Heart left ventricle (tissue), 16 donors: ENCODE measurements around the gene RELA. TPM values are rescaled to one million over a fixed set of nuclear protein-coding genes. Genes with fewer than 3 reads are reported as not detected.

ENCODE experiments used
- ATAC-seq, 4 donors: fragments of 200-7000 bp; cut with Tn5 transposase; one replicate each; pipeline ENCODE4 v1.9.1; 2020 to 2022; ENCODE audit warnings: moderate library complexity in 4 of 4, mild to moderate bottlenecking in 3 of 4, moderate number of reproducible peaks in 1 of 4
- DNase-seq, 5 donors: peaks; one replicate each; pipeline ENCODE4 v3.0.0-alpha.2; 2020
- H3K27ac ChIP-seq, 12 donors: fragments of 200-600 bp; sonication (generic) in 4 of 12; one replicate each; pipeline versions ENCODE4 v1.5.0 to v1.8.0; 2016 to 2022; ENCODE audit warnings: mild to moderate bottlenecking in 2 of 12
- H3K27me3 ChIP-seq, 9 donors: fragments of 200-600 bp; sonication (generic) in 2 of 9; one replicate each; pipeline versions ENCODE4 v1.5.1 to v1.8.0; 2016 to 2022; ENCODE audit warnings: mild to moderate bottlenecking in 3 of 9
- H3K36me3 ChIP-seq, 9 donors: fragments of 200-600 bp; sonication (generic) in 2 of 9; one replicate each; pipeline versions ENCODE4 v1.5.0 to v1.8.0; 2018 to 2022; ENCODE audit warnings: mild to moderate bottlenecking in 2 of 9
- H3K4me1 ChIP-seq, 12 donors: fragments of 200-600 bp; sonication (generic) in 4 of 12; one replicate each; pipeline versions ENCODE4 v1.5.0 to v1.8.0; 2016 to 2022; ENCODE audit warnings: mild to moderate bottlenecking in 3 of 12
- H3K4me3 ChIP-seq, 12 donors: fragments of 200-600 bp; sonication (generic) in 4 of 12; one replicate each; pipeline versions ENCODE4 v1.5.0 to v1.8.0; 2017 to 2022; ENCODE audit warnings: mild to moderate bottlenecking in 9 of 12, moderate library complexity in 4 of 12
- H3K9me3 ChIP-seq, 12 donors: fragments of 200-600 bp; sonication (generic) in 4 of 12; one replicate each; pipeline versions ENCODE4 v1.5.0 to v1.8.0; 2016 to 2022; ENCODE audit warnings: mild to moderate bottlenecking in 1 of 12
- POLR2A ChIP-seq, 2 donors: fragments of 450-650 bp; IDR thresholded peaks; one replicate each; pipeline ENCODE4 v1.6.1; 2017; ENCODE audit warnings: antibody characterized with exemption in 2 of 2, mild to moderate bottlenecking in 2 of 2, moderate library complexity in 2 of 2
- WGBS, 4 donors: extraction: QIAGEN DNeasy Blood & Tissue Kit in 2 of 4; methylation state at CpG; one replicate each; pipeline versions ENCODE4 v1.1.5 to v1.1.7; 2013 to 2018; 5-methylcytosine and 5-hydroxymethylcytosine counted together
- intact Hi-C, 10 donors: fragments of 100-400 bp; cut with DNase I; formaldehyde crosslinking; loops; one replicate each; pipeline versions ENCODE4 v1.11.1 to v1.14.2; 2022
- polyA plus RNA-seq, 2 donors: library from polyadenylated mRNA; stranded (reverse); fragments of 200-250 nt; gene quantifications; one replicate each; pipeline ENCODE4 v1.2.3, GENCODE V29; 2013
- total RNA-seq, 9 donors: library from RNA; depleted of rRNA in 2 of 9; stranded (reverse); fragments of >200 nt in 2 of 9; fragmentation: NEBNext Ultra II Directional in 3 of 9; extraction: Animal tissue kit (Norgen Biotek cat#: 25700) in 3 of 9; gene quantifications; one replicate each; pipeline versions ENCODE4 v1.1.0 to v1.2.4, GENCODE V29; 2016 to 2023
- TF ChIP-seq, protein P1 (sequence below), 12 donors: fragments of 200-600 bp; sonication (generic) in 4 of 12; IDR thresholded peaks; one replicate each; pipeline versions ENCODE4 v1.5.0 to v1.8.0; 2018 to 2022; ENCODE audit warnings: antibody characterized with exemption in 12 of 12, mild to moderate bottlenecking in 5 of 12
- donor health status: ischemic (EF 13 %, LVEDD 7.1; RV severe dilation, severe dysfunction).
- donor health status: healthy with polysubstance abuse.
- donor health status: DM: no; HTN: yes; CAD: no.
- donor health status: DM: no; HTN: no; CAD: no.
- donor health status: ischemic (EF 25% LVEDD 6.9; RV normal size, moderate dysfunction).
- donor health status: ischemic (EF 25% LVEDD 5.7; RV mildly dilated, moderate dysfunction).
- donor health status: healthy.
- donor health status: DM: yes; HTN: yes; CAD: no.
- donor health status: ischemic (EF 35%, LVEDD 5.7; RV mildly dilated, moderate dysfunction).
- donor health status: nonischemic (EF 11% LVEDD 7.7; RV severe dilation, severe dysfunction).
- donor health status: DM: yes; HTN: yes; CAD: no.
- donor health status: PGD.
- donor health status: ischemic (EF 29% LVEDD 5.4; RV normal size, mild dysfunction).
- donor health status: nonischemic (EF 23%, LVEDD 6.1; RV moderate dilation, normal function).

RELA gene
- total and polyA plus RNA-seq, 11 donors = 22.2 to 86.4 (median 42.3) TPM

DNA sequence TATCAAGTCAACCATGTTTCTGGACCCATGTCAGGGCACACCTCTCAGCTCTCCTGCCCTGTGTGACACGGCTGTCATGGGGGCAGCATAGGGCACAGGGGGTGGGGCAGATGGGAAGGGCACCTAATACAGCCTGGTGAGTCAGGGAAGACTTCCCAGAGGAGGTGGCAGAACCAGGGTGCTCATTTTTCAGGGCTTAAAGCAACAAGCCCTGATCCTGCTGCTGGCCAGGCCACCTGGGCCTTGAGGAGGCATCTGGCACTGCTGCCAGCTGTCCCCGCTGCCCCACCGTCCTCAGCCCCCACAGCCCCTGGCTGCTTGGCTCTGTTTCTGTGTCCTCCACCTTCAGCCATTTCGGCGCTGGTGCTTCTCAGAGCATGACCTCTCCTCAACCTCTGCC is 53.1 kb downstream of the RELA start:
- H3K27ac ChIP-seq = peak overlapping the region in 10 of 12 donors; percentile 1 to 99 (median 97)
- H3K4me3 ChIP-seq = peak overlapping the region in 4 of 12 donors; percentile 91 to 97 (median 96)
- no peaks in the 10 kb centered on the region for H3K9me3 ChIP-seq
- 70 to 81% (median 74%) methylated on average over 4 to 5 of the region's 5 CpGs for WGBS, 4 donors
- DNase-seq (no peak), ATAC-seq (no peak)
- no peaks in the 10 kb centered on the region for H3K27me3 ChIP-seq
- H3K4me1 ChIP-seq = peaks cover 4 to 89% (median 56%) of the 10 kb centered on the region in 12 donors
- peaks cover 0 to 76% (median 53%) of the 10 kb centered on the region in 9 donors for H3K36me3 ChIP-seq
- intact Hi-C loops = loop anchor here in 5 of 10 donors (5.0 to 10.0 kb wide), 4 partner anchors 32 to 165 kb away; partner anchors contain the start of genes EHBP1L1 (in 3 of the 5), FAM89B (in 1 of the 5), KAT5 (in 1 of the 5) and ZNRD2 (in 1 of the 5)
- TF ChIP-seq, protein P1, sequence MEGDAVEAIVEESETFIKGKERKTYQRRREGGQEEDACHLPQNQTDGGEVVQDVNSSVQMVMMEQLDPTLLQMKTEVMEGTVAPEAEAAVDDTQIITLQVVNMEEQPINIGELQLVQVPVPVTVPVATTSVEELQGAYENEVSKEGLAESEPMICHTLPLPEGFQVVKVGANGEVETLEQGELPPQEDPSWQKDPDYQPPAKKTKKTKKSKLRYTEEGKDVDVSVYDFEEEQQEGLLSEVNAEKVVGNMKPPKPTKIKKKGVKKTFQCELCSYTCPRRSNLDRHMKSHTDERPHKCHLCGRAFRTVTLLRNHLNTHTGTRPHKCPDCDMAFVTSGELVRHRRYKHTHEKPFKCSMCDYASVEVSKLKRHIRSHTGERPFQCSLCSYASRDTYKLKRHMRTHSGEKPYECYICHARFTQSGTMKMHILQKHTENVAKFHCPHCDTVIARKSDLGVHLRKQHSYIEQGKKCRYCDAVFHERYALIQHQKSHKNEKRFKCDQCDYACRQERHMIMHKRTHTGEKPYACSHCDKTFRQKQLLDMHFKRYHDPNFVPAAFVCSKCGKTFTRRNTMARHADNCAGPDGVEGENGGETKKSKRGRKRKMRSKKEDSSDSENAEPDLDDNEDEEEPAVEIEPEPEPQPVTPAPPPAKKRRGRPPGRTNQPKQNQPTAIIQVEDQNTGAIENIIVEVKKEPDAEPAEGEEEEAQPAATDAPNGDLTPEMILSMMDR (IDR thresholded peaks at IDR 0.05) = no peak
- no peak for TF ChIP-seq POLR2A (IDR thresholded peaks at IDR 0.05)

DNA sequence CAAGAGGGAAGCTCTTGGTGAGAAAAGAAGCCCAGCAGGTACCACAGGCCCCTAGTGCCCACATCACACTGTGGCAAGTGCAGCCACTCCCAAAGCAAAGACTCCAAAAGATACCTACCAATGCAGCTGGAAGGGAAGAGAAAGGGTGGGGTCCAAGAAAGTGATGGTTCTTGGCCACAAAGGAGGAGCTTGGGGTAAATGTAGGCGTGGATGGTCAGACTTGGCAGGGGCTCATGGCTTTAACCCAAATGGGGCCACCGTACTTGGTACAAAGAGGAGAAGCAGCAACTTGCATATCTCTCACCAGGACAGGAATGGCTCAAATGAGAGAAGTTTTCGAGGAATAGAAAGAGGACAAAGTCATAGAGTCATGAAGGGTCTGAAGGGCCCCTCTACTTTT is 53.5 kb downstream of the RELA start:
- H3K4me1 ChIP-seq = peaks cover 4 to 86% (median 56%) of the 10 kb centered on the region in 12 donors
- ATAC-seq (no peak), DNase-seq (no peak)
- intact Hi-C loops = no loop called here
- H3K36me3 ChIP-seq = peaks cover 0 to 81% (median 57%) of the 10 kb centered on the region in 9 donors
- H3K9me3 ChIP-seq = no peaks in the 10 kb centered on the region
- peak overlapping the region in 6 of 12 donors; percentile 96 to 99 (median 97) for H3K27ac ChIP-seq
- H3K4me3 ChIP-seq = no peak overlapping the region
- TF ChIP-seq POLR2A (IDR thresholded peaks at IDR 0.05) = no peak
- TF ChIP-seq, protein P1 (IDR thresholded peaks at IDR 0.05) = no peak
- 49 to 61% (median 53%) methylated on average over 3 of the region's 3 CpGs for WGBS, 4 donors
- H3K27me3 ChIP-seq = no peaks in the 10 kb centered on the region

DNA sequence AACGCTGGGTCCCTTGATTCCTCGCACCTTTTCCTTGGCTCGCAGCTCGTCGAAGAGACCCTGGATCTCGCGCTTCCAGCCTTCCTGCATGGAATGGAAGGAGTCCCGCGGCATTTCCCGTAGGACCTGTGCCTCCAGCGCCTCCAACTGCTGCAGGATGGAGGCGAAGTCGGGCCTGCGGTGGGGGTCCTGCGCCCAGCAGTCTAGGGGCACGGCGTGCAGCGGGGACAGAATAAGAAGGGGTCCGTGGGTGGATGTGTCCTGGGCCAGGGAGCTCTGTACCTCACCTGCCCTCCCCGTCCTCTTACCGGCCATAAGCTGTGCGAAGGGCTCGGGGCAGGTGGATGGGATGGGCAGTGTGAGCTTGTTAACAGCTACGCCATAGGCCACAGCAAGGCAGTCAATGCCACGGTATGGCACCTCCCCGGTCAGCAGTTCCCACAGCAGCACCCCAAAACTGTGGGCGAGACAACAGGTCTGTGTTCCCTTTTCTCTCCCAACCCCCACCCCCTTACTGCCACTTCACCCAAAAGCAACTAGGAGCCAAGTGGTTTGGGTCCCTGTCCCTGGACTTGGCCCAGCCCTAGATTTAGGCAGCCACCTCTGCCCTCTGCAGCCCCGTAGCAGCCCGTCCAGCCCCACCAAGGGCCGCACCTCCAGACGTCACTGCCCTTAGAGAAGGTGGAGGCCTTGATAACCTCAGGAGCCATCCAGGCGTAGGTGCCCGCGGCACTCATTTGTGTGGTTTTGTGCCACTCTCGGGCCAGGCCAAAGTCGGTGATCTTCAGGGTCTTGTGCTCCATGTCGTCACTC is 54.9 kb downstream of the RELA start:
- Histone ChIP-seq H3K4me3 (peak overlapping the region in 10 of 12 donors; percentile 17 to 56 (median 40)), H3K9me3 (no peaks in the 10 kb centered on the region), H3K36me3 (peaks cover 0 to 94% (median 71%) of the 10 kb centered on the region in 9 donors), H3K4me1 (peaks cover 4 to 83% (median 50%) of the 10 kb centered on the region in 12 donors), H3K27ac (peak overlapping the region in 9 of 12 donors; percentile 2 to 80 (median 60)), H3K27me3 (no peaks in the 10 kb centered on the region)
- WGBS, 4 donors = 69 to 75% (median 71%) methylated on average over 27 to 37 of the region's 37 CpGs
- intact Hi-C loops = loop anchor here in 1 of 10 donors (2.0 kb wide), 1 partner anchor 31 kb away; the partner anchor contains the start of gene EHBP1L1
- peak in 1 of 5 donors; percentile 29 for DNase-seq
- TF ChIP-seq, protein P1 (IDR thresholded peaks at IDR 0.05) = no peak
- TF ChIP-seq POLR2A (IDR thresholded peaks at IDR 0.05) = no peak
- ATAC-seq = no peak
